GM18867 (cell line): ENCODE measurements around the gene LRRC3C.
A peak's percentile ranks its signal among the peaks of the same experiment; 100 is the strongest.

Experiments
- ATAC-seq: cut with Tn5 transposase; IDR thresholded peaks from one replicate; pipeline ENCODE4 v1.9.1; 2021; ENCODE audit warnings: mild to moderate bottlenecking, moderate library complexity; ENCODE audit not compliant: unreplicated experiment

LRRC3C gene

GRCh38 chr17:39973496-39973895 lies 46.0 kb downstream of the LRRC3C start:
- no peak for ATAC-seq

GRCh38 chr17:39974433-39974832 lies 46.9 kb downstream of the LRRC3C start:
- ATAC-seq, result no peak

- ATAC-seq, result no peak
Observed at GRCh38 chr17:39975801-39976200, 48.3 kb downstream of the LRRC3C start.

- no peak for ATAC-seq
Observed at GRCh38 chr17:39979016-39979670, 51.6 kb downstream of the LRRC3C start.

- ATAC-seq, result peak; percentile 18
Observed at GRCh38 chr17:39979893-39980350, 52.4 kb downstream of the LRRC3C start.

GRCh38 chr17:39980351-39981206 lies 53.0 kb downstream of the LRRC3C start, which contains the start of gene PSMD3:
Gene PSMD3, plus strand, starts transcription at chr17:39980807. Its CDS starts 164 bp downstream, at chr17:39980971.
- ATAC-seq, result peak; percentile 90

GRCh38 chr17:39981207-39981741 lies 53.7 kb downstream of the LRRC3C start:
- no peak for ATAC-seq

- ATAC-seq, result no peak
Observed at GRCh38 chr17:39981766-39982375, 54.3 kb downstream of the LRRC3C start.

GRCh38 chr17:39988206-39988810 lies 60.8 kb downstream of the LRRC3C start:
- ATAC-seq, result no peak

GRCh38 chr17:39994448-39994847 lies 66.9 kb downstream of the LRRC3C start:
- no peak for ATAC-seq
